Measurements from ENCODE around the gene PPP1R14B.

The PPP1R14B gene

DNA sequence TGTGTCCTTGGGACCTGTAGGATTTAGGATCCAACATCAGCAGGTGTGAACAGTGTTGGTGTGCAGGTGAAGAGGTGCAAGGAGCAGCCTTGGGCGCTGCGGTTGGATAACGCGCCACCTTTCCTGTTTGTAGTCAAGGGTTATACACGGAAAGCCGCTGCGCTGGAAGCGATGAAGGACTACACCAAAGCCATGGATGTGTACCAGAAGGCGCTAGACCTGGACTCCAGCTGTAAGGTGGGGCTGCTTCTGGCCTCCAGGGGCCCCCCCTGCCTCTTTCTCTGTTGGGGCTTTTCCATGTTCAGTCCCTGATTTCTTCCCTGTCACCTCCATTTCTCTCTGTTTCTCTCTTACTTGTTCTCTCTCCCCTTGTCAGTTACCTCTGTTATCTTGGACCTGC is 43.8 kb downstream of the PPP1R14B start:
- DNase-seq (ENCODE audit: insufficient read length, low spot score) (no peak), FAIRE-seq (no peak)
- no peak for TF ChIP-seq POU2F2 (IDR thresholded peaks at IDR 0.05; ENCODE audit: low read depth, low read length)
- TF ChIP-seq POLR2AphosphoS5 (IDR thresholded peaks at IDR 0.05; ENCODE audit: low read depth, low read length) = no peak
- TF ChIP-seq POLR2A (IDR thresholded peaks at IDR 0.05; ENCODE audit: low read depth, low read length) = no peak
- no peak for TF ChIP-seq PAX5 (IDR thresholded peaks at IDR 0.05; ENCODE audit: insufficient read depth, low read length, severe bottlenecking)
- no peak for TF ChIP-seq TAF1 (IDR thresholded peaks at IDR 0.05; ENCODE audit: low read depth, low read length)
- no peak for TF ChIP-seq SPI1 (IDR thresholded peaks at IDR 0.05; ENCODE audit: low read depth, low read length)

DNA sequence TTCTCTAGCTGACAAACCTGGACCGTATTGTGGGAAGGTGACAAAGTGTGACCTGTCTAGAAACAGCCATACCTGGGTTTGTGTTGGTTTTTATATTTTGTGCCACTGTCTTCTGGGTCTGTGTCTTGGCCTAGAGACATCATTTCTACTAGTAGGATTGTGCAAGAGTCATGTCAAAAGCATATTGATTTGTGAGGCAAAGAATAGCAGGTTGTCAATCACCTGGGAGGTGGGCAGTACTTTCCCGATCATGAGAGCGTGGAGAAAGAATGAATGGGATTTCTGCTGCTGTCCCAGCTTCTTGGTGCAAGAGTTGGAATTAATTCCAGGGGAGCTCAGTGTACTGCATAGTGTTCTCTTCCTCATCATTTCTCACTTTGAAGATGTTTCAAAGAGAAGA is 45.2 kb downstream of the PPP1R14B start:
- FAIRE-seq = no peak
- DNase-seq (ENCODE audit: insufficient read length, low spot score) = no peak
- TF ChIP-seq POU2F2 (IDR thresholded peaks at IDR 0.05; ENCODE audit: low read depth, low read length) (no peak), POLR2AphosphoS5 (IDR thresholded peaks at IDR 0.05; ENCODE audit: low read depth, low read length) (no peak), TAF1 (IDR thresholded peaks at IDR 0.05; ENCODE audit: low read depth, low read length) (no peak)

DNA sequence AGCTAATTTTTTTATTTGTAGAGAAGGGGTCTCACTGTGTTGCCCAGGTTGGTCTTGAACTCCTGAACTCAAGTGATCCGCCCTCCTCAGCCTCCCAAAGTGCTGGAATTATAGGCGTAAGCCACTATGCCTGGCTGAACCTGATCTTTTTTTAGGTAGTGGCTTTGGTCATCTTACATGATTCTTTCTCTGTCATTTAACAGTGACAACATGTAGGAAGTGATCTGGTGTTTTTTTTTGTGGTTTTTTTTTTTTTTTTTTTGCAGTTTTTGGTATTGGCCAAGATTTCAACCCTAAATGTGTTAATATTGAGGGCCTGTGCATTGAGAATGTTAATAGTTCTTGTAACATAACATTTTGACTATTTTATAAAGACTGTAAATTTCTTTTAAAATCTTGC is 48.2 kb downstream of the PPP1R14B start:
- no peak for TF ChIP-seq POLR2AphosphoS5 (IDR thresholded peaks at IDR 0.05; ENCODE audit: low read depth, low read length)
- no peak for TF ChIP-seq SPI1 (IDR thresholded peaks at IDR 0.05; ENCODE audit: low read depth, low read length)
- TF ChIP-seq TAF1 (IDR thresholded peaks at IDR 0.05; ENCODE audit: low read depth, low read length) = no peak
- no peak for TF ChIP-seq POLR2A (IDR thresholded peaks at IDR 0.05; ENCODE audit: low read depth, low read length)
- no peak for TF ChIP-seq PAX5 (IDR thresholded peaks at IDR 0.05; ENCODE audit: insufficient read depth, low read length, severe bottlenecking)
- no peak for TF ChIP-seq POU2F2 (IDR thresholded peaks at IDR 0.05; ENCODE audit: low read depth, low read length)
- DNase-seq (ENCODE audit: insufficient read length, low spot score) (no peak), FAIRE-seq (no peak)

DNA sequence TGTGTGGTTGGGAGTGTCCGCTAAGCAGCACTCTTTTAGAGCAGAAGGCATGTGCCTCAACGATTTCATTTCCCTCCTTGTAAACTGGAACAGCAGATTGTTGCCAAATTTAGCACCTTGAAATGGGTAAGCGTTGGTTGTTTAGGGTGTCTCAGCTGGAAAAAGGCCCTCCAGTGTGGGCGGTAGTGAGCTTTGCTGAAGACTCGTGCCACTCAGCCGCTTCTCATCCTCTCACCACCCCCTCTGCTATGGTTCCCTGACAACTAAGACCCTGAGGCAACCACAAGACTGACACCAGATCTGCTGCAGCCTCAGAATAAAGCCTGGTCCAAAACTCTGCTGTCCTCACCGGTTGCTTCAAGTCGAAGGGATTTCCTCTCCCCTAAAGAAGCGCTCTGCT is 50.1 kb downstream of the PPP1R14B start:
- FAIRE-seq = no peak
- no peak for TF ChIP-seq PAX5 (IDR thresholded peaks at IDR 0.05; ENCODE audit: insufficient read depth, low read length, severe bottlenecking)
- no peak for TF ChIP-seq SPI1 (IDR thresholded peaks at IDR 0.05; ENCODE audit: low read depth, low read length)
- TF ChIP-seq POLR2A (IDR thresholded peaks at IDR 0.05; ENCODE audit: low read depth, low read length) = no peak
- TF ChIP-seq POU2F2 (IDR thresholded peaks at IDR 0.05; ENCODE audit: low read depth, low read length) = no peak
- TF ChIP-seq POLR2AphosphoS5 (IDR thresholded peaks at IDR 0.05; ENCODE audit: low read depth, low read length) = no peak
- no peak for TF ChIP-seq TAF1 (IDR thresholded peaks at IDR 0.05; ENCODE audit: low read depth, low read length)
- no peak for DNase-seq (ENCODE audit: insufficient read length, low spot score)
